ENCODE results near the gene SLAIN2.

The SLAIN2 gene

DNA sequence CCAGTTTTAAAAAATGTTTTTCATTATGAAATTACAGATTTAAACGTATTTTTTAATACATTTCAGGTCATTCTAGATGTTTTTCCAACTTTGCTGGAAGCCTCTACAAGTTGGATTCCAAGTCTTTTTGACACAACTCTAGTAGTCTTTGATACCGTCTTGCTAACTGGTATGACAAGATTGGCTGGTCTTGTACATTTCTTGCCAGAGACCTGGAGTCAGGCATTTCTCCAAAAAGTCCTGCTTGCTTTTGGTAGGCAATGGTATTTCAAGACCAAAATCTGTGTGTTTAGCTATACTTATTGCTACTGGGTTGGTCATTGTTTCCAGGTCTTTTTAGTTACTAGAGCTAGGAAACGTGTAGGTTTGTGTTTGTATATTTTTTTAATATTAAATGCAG, 64.6 kb downstream of the SLAIN2 start:
- no peak for DNase-seq (ENCODE audit: insufficient read length, low spot score)

DNA sequence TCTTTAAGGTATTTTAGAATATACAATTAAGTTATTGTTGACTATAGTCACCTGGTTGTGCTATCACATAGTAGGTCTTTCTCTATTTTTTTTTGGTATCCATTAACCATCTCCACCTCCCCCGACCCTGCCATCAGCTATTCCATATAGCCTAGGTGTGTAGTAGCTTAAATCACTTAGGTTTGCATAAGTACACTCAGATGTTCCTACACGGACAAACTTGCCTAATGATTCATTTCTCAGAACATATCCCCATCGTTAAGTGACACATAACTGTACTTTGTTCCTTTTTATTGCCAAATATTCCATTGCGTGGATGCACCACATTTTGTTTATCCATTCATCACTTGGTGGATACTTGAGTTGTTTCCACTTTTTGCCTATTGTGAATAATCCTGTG, 67.9 kb downstream of the SLAIN2 start:
- DNase-seq (ENCODE audit: insufficient read length, low spot score) (no peak), FAIRE-seq (no peak)

More for the DNA sequence above, 64.6 kb downstream of the SLAIN2 start:
- FAIRE-seq, result no peak
- TF ChIP-seq, protein P1, sequence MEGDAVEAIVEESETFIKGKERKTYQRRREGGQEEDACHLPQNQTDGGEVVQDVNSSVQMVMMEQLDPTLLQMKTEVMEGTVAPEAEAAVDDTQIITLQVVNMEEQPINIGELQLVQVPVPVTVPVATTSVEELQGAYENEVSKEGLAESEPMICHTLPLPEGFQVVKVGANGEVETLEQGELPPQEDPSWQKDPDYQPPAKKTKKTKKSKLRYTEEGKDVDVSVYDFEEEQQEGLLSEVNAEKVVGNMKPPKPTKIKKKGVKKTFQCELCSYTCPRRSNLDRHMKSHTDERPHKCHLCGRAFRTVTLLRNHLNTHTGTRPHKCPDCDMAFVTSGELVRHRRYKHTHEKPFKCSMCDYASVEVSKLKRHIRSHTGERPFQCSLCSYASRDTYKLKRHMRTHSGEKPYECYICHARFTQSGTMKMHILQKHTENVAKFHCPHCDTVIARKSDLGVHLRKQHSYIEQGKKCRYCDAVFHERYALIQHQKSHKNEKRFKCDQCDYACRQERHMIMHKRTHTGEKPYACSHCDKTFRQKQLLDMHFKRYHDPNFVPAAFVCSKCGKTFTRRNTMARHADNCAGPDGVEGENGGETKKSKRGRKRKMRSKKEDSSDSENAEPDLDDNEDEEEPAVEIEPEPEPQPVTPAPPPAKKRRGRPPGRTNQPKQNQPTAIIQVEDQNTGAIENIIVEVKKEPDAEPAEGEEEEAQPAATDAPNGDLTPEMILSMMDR (IDR thresholded peaks at IDR 0.05; ENCODE audit: insufficient read depth, missing control alignments), result no peak

DNA sequence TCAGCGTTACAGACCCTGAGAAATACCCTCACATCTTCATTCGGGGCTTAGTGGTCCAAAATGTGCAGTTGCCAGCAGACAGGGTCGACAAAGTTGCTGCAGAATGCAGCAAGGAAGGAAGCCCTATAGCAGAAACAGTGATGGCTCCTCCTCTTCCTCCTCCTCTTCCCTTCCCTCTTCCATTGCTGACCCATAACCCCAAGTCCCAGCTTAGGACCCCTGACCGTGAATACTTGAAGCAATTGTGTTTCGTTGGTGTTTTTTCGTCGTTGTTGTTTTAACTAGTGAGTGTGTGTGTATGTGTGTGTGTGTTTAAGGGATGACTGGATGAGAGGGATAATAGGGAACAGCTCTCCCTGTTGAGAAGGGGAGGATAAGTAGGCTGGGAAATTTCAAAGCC, 69.5 kb downstream of the SLAIN2 start:
- TF ChIP-seq, protein P1 (IDR thresholded peaks at IDR 0.05; ENCODE audit: insufficient read depth, missing control alignments), result no peak
- DNase-seq (ENCODE audit: insufficient read length, low spot score) (no peak), FAIRE-seq (no peak)

More for the DNA sequence above, 67.9 kb downstream of the SLAIN2 start:
- TF ChIP-seq, protein P1 (IDR thresholded peaks at IDR 0.05; ENCODE audit: insufficient read depth, missing control alignments), result no peak

DNA sequence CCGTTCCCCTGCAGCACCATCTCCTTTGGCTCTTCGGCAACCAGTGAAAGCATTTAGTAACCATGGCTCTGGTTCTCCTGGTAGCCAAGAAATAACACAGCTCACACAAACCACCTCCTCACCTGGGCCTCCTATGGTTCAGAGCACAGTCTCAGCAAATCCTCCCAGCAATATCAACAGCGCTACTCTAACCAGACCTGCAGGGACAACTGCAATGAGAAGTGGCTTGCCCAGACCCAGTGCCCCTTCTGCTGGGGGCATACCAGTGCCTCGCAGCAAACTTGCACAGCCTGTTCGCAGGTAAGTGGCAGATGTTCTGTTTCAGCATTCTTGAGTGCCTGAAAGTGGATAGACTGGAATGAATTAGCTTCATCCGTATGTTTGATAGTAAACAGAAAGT, 78.8 kb downstream of the SLAIN2 start:
- no peak for FAIRE-seq
- TF ChIP-seq, protein P1 (IDR thresholded peaks at IDR 0.05; ENCODE audit: insufficient read depth, missing control alignments), result no peak
- no peak for DNase-seq (ENCODE audit: insufficient read length, low spot score)

DNA sequence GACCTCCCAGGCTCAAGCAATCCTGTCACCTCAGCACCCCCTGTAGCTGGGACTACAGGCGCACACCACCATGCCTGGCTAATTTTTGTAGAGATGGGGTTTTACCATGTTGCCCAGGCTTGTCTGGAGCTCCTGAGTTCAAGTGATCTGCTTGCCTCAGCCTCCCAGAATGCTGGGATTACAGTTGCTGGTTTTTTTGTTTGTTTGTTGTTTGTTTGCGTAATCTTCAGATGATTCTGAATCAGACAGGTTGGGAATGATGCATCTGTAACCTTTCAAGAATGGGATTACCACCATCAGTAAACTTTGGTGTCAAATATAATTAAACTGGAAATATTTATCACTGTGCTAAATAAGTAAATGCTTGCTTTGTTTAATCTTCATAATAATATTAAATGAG, 79.8 kb downstream of the SLAIN2 start:
- no peak for FAIRE-seq
- no peak for DNase-seq (ENCODE audit: insufficient read length, low spot score)
- TF ChIP-seq, protein P1 (IDR thresholded peaks at IDR 0.05; ENCODE audit: insufficient read depth, missing control alignments), result no peak

DNA sequence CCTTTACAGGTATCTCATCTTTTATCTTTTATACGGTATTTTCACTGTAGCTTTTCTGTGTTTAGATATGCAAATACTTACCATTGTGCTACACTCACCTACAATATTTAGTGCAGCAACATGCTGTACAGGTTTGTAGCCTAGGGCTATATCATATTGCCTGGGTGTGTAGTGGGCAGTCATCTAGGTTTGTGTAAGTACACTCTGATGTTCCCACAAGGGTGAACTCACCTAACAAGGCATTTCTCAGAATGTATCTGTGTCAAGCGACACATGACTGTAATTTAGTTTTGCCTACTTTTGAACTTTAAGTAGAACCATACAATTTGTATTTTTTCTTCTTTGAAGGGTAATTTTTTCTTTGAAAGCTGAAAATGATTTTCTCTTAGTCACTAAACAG, 87.6 kb downstream of the SLAIN2 start:
- no peak for FAIRE-seq
- TF ChIP-seq, protein P1 (IDR thresholded peaks at IDR 0.05; ENCODE audit: insufficient read depth, missing control alignments), result no peak
- DNase-seq (ENCODE audit: insufficient read length, low spot score), result no peak

DNA sequence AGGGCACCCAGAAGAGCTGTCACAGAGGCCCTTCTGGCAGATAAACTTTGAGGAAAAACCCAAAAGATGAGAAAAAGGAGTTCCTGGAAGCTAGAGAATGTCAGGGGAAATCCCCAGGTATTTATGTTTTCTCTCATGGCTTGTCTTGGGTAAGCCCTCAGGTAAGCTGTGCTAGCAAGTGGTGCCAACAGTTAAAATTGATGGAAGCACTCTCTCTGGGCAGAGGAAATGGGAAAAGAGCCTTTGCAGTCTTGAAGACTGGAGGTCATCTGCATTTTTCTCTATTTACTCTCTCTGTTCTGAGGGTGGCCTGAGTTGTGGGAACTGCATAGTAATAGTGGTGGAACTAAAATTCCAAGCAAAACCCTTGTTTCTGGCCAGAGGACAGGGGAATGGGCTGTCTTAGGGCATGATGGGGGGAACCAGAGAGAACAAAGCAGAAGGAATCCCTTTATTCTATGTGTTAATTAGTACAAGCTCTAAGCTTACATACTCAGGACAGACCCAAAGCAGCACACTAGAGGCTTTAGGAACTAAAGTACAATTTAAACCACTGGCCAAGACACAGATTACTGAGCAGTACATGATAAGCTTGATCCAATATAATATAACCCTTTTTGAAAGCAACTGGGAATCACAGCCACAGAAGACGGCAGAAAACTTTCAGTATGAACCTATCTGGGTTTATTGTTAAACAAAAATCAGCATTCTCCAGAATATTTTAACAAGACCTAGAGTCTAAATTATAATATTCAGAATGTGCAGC, 88.6 kb downstream of the SLAIN2 start:
- DNase-seq (ENCODE audit: insufficient read length, low spot score), result no peak
- no peak for FAIRE-seq
- TF ChIP-seq, protein P1 (IDR thresholded peaks at IDR 0.05; ENCODE audit: insufficient read depth, missing control alignments), result no peak
